Memory B cell (primary cell): ENCODE data around the gene NEDD4L.
"Not testable (repeated sequence)": the region's sequence is repeated elsewhere in the genome, so short reads cannot be mapped to it uniquely, and the experiment has no call there.

Experiments used
- ATAC-seq: fragments of 150-1000 bp; cut with Tn5 transposase; 2 replicates; pipeline ENCODE4 v1.10.0; 2021; ENCODE audit warnings: low read depth, mild to moderate bottlenecking, moderate library complexity
- DNase-seq, 2 donors: peaks; one replicate each; pipeline ENCODE4 v3.0.0; 2022; ENCODE audit warnings: low spot score in 2 of 2
- H3K27ac Mint-ChIP-seq: one replicate; pipeline ENCODE4 v1.8.0; 2022; ENCODE audit warnings: mild to moderate bottlenecking, moderate library complexity, mixed read lengths
- H3K27me3 Mint-ChIP-seq: one replicate; pipeline ENCODE4 v1.8.0; 2022; ENCODE audit warnings: mixed read lengths
- H3K36me3 Mint-ChIP-seq: one replicate; pipeline ENCODE4 v1.8.0; 2022; ENCODE audit warnings: mild to moderate bottlenecking, mixed read lengths
- H3K4me1 Mint-ChIP-seq: one replicate; pipeline ENCODE4 v1.8.0; 2022; ENCODE audit warnings: mixed read lengths
- H3K4me3 Mint-ChIP-seq: one replicate; pipeline ENCODE4 v1.8.0; 2022; ENCODE audit warnings: mild to moderate bottlenecking, moderate library complexity, mixed read lengths
- H3K9me3 Mint-ChIP-seq: one replicate; pipeline ENCODE4 v1.8.0; 2022; ENCODE audit warnings: mixed read lengths

NEDD4L gene

DNA sequence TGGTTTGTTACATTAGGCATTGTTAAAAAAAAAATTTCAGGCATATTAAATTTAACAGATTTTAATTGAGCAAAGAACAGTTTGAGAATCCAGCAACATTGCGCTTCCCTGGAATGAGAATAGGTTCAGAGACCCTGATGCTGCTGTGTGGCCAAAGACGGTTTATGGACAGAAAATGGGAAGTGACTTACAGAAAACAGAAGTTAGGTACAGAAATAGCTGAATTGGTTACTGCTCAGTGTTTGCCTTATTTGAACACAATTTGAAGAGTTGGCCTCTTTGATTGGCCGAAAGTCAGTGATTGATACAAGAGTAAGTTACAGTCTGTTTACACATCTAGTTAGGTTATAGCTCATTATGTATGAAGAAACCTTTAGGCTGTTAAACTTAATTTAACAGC lies 6.0 kb upstream of the NEDD4L start:
- H3K4me1 Mint-ChIP-seq: peaks cover 17% of the 10 kb centered on the region
- peak overlapping the region; percentile 49 for H3K4me3 Mint-ChIP-seq
- H3K9me3 Mint-ChIP-seq: no peaks in the 10 kb centered on the region
- peak; percentile 70 for ATAC-seq
- H3K27ac Mint-ChIP-seq: no peak overlapping the region
- H3K27me3 Mint-ChIP-seq: no peaks in the 10 kb centered on the region
- no peaks in the 10 kb centered on the region for H3K36me3 Mint-ChIP-seq
- no peak for DNase-seq

DNA sequence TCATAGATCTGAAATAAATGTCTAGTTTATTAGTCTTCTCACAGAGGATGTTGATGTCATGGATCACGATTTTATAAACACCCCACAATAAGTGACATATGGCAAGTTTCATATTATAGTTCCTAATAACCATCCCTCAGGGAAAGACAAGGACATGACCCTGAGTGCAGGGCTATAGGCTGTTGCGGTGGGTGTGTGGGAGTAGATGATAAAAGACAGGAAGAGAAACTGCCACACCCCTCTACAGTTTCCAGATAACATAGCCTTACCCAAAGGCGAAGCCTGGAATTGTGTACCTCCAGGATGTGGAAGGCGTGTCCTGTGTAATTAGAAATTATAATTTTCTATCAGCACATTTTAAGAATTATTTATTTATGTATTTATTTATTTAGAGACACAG lies 2.4 kb upstream of the NEDD4L start:
- no peak for DNase-seq
- peak overlapping the region; percentile 58 for H3K4me3 Mint-ChIP-seq
- no peaks in the 10 kb centered on the region for H3K27me3 Mint-ChIP-seq
- peaks cover 30% of the 10 kb centered on the region for H3K4me1 Mint-ChIP-seq
- no peak for ATAC-seq
- no peaks in the 10 kb centered on the region for H3K9me3 Mint-ChIP-seq
- no peak overlapping the region for H3K27ac Mint-ChIP-seq
- H3K36me3 Mint-ChIP-seq: no peaks in the 10 kb centered on the region

DNA sequence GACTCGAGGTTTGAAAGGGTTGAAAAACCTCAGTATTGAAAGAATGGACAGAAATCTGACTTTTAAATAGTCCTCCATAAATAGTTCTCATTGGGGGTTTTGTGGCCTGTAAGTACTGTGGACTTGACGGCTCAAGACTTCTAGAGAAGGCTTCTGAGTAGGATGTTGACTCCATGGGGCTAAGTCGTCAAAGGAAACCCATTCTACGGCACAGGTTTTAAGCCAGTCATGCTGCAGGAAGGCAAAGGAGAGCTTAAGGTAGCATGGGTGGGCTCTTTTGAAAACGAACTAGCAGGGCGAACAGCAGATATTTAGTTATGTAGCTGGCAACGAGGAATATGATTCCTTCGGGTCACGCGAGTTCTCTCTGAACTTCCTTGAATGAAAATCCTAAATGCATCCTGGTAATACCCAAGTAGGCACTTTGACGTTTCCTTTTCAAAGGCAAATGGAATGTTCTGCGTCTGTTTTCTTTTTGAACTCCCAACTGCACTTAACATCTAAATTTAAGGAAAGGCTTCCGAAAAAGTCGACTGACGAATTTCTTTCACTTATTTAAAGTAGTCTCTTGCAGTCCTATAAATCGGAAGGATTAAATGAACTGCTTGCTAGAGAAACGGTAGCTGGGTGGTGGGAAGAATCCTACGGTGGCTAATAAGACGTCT lies 1.1 kb upstream of the NEDD4L start:
- Mint-ChIP-seq H3K36me3 (no peaks in the 10 kb centered on the region), H3K27ac (peak overlapping the region; percentile 70), H3K4me3 (peak overlapping the region; percentile 78), H3K4me1 (peaks cover 30% of the 10 kb centered on the region), H3K27me3 (no peaks in the 10 kb centered on the region), H3K9me3 (no peaks in the 10 kb centered on the region)
- DNase-seq: no peak
- no peak for ATAC-seq

DNA sequence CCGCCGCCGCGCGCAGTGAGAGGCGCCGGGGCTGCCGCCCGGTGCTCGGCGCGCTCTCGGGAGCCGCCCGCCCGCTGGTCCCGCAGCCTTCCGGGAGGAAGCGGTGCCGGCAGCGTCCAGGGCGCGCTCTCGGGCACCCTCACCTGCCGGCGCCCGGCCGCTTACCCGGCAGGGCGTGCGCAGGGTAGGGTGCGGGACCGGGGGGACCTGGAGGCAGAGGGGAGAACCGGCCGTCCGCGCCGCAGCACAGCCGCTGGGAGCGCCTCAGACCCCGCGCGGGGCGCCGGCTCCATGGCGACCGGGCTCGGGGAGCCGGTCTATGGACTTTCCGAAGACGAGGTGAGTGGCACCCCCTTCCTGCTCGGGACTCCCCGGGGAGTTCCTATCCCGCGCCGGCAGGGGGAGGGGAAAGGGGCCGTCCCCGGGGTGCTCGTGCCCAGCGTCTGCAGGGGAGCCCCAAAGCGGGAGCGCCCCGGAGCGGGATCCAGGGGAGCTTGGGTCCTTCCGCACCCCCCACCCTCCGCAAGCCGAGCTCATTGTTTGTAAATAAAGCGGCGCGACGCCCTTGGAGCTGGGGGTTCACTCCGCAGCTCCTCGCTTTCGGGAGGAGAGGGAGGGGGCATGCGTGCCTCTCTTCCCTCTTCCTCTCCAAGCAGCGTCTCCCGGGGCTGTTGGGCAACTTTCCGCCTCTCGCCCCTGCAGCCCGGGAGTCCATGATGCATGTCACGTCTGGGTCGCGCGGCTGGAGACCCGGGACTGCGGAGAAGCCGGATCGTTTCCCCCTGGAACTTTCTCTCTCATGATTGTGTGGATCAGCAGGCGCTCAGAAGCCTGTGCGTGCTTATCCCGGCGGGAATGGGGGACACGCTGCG lies 580 bp downstream of the NEDD4L start:
- no peaks in the 10 kb centered on the region for H3K9me3 Mint-ChIP-seq
- peak; percentile 20 for ATAC-seq
- peak overlapping the region; percentile 94 for H3K4me3 Mint-ChIP-seq
- H3K4me1 Mint-ChIP-seq: peaks cover 25% of the 10 kb centered on the region
- H3K27ac Mint-ChIP-seq: peak overlapping the region; percentile 25
- H3K27me3 Mint-ChIP-seq: no peaks in the 10 kb centered on the region
- peak; percentile 39 to 60 for DNase-seq
- H3K36me3 Mint-ChIP-seq: no peaks in the 10 kb centered on the region

DNA sequence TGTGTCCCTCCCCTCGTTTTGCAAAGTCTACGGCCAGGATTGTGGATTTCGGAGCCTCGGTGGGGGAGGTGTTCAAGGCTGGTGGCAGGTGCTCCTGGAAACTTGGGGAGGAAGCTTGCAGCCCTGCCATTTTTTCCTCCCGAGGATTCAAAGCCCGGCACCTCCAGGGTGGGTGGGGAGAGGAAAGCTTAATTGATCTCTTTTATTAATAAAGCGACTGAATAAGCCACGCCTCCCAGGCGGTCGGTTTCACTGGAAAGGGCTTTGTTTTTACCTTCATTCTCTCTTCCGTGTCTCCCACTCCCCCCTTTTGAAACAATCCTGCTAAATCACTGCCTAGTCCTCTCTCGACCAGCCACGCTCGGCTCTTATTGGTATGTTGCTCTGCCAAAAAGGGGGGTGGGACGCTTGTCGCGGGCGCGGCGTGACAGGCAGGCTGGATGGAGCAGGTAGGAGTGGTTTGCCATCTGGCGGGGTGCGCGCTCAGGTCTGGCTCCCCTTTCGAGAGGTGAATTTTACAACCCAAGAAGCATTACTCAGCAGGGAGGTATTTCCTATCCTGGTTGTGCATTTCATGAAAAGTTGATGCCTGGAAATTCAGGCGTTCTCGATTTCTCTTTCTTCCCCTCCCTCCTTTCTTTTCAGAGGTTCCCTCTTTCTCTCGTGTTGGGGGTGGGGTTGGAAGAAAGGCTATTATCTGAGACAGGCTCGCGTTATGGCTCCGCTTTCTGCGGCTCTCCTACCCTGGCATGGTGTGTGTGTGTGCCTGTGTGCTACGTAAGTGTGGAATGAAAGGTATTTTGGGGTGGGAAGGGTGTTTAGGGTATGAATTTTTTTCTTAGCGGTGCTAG lies 1.4 kb downstream of the NEDD4L start:
- H3K27me3 Mint-ChIP-seq: no peaks in the 10 kb centered on the region
- peak; percentile 28 to 53 for DNase-seq
- peak overlapping the region; percentile 26 for H3K27ac Mint-ChIP-seq
- H3K4me3 Mint-ChIP-seq: peak overlapping the region; percentile 94
- peak; percentile 8 for ATAC-seq
- no peaks in the 10 kb centered on the region for H3K36me3 Mint-ChIP-seq
- H3K4me1 Mint-ChIP-seq: peaks cover 25% of the 10 kb centered on the region
- no peaks in the 10 kb centered on the region for H3K9me3 Mint-ChIP-seq

DNA sequence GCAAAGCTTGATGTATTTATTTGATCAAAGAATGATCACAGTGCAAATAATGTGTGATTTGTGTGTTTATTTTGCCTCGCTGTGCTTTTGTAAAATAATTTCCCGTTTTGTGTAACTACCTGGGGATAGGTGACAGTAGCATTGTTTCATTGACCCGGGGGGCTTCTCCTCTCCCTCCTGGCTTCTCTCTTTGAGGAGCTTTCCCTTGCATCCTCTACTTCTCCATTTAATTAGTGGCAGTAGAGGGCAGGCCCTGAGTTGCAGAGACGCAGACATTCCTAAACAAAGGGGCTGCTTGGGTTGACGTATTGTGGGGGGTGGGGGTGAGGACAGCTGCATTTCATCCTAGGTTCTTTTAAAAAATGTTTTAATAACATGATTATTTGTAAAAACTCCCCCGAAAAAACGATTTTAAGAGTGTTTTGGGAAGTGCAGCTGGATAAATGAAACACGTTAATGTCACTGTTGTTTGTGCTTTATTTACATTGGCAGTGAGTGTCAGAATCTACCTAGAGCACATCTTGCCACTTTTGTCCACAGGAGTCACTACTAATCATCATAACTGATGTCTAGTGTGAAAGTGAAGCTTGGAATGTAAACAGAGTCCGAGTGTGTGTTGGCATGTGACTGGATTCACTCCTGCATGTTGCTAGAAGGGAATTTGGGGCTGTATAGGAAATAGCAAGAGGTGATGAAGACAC lies 2.2 kb downstream of the NEDD4L start:
- H3K27me3 Mint-ChIP-seq: no peaks in the 10 kb centered on the region
- ATAC-seq: no peak
- peaks cover 25% of the 10 kb centered on the region for H3K4me1 Mint-ChIP-seq
- H3K4me3 Mint-ChIP-seq: peak overlapping the region; percentile 94
- H3K9me3 Mint-ChIP-seq: no peaks in the 10 kb centered on the region
- H3K36me3 Mint-ChIP-seq: no peaks in the 10 kb centered on the region
- peak overlapping the region; percentile 26 for H3K27ac Mint-ChIP-seq
- DNase-seq: no peak

DNA sequence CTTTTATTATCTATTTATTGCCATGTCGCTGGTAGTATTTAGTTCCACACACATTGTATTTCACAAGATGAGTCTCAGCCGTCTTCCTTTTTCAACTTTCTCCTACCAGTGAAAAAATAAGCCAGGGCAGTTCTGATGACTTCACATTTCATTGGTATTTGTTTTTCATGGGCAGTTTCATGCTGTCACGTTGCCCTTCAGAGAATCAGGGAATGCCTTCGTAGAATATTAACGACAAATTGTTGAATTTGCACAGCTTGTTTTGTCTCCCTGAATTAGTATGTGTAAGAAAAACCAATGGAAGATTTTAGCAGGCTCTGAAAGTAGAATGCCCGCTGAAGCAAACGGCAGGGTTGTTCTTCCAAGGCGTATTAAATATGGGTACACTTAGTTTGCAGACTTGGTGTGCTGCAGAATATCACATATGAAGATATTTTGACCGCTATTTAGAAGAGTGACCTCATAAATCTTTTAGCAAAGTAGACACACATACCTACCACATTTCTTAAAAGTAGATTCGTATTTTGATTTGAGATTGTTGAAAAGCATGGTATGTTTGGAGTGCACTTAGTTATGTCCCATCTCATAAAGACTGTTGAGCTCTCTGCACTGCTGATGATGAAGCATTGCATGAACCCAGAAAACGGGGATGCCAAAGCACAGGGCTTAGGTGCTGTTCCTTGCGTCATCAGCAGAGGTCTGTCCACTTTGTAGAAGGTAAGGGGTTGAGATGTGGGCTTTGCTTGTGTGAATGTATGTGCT lies 2.9 kb downstream of the NEDD4L start:
- H3K4me3 Mint-ChIP-seq: no peak overlapping the region

DNA sequence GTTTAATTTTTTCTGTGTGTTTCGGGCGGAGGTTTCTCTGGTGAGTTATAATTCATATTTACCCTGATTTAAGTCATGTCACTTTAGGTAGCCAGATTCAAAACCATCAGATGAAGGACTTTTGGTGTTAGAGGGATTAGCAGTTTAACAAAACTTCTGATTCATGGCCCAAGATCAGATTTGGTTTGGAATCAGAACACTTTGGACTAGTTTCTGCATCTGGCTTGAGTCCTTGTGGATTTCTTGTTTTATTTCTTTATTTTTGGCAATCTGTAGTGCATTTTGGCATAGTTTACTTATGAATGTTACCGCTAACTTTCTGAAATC lies 3.5 kb downstream of the NEDD4L start:
- no peaks in the 10 kb centered on the region for H3K27me3 Mint-ChIP-seq
- DNase-seq (no peak), ATAC-seq (no peak)
- no peak overlapping the region for H3K27ac Mint-ChIP-seq
- H3K4me1 Mint-ChIP-seq: peaks cover 25% of the 10 kb centered on the region
- no peaks in the 10 kb centered on the region for H3K36me3 Mint-ChIP-seq
- no peaks in the 10 kb centered on the region for H3K9me3 Mint-ChIP-seq
- H3K4me3 Mint-ChIP-seq: no peak overlapping the region

More for the DNA sequence above, 2.9 kb downstream of the NEDD4L start:
- H3K36me3 Mint-ChIP-seq: no peaks in the 10 kb centered on the region
- peaks cover 25% of the 10 kb centered on the region for H3K4me1 Mint-ChIP-seq
- H3K27me3 Mint-ChIP-seq: no peaks in the 10 kb centered on the region
- no peak for DNase-seq
- no peak for ATAC-seq
- no peak overlapping the region for H3K27ac Mint-ChIP-seq
- no peaks in the 10 kb centered on the region for H3K9me3 Mint-ChIP-seq

DNA sequence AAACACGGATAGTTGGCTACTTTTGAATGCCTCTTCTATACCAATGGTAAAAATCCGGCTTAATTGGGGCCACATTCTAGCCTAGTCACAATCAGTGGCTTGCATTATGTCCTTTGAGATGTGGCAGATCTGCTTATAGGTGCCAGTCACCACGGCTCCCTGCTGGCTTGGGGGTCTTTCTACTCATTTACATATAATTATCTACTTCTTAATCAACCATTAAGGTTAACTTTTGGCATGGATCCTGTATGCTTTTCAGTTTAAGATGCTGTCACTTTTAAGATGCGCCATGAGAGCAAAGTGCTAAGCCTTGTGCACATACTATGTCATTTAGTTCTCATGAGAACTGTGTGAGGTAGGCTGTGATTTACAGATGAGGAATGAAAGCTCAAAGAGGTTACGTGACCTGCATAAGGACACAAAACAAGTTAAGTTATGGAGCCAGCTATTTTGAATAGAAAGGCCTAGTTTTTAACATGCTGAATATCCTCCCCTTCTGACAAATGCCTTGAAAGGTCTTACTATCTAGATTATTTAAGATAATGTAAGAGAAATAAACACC lies 4.1 kb downstream of the NEDD4L start:
- H3K4me1 Mint-ChIP-seq: peaks cover 20% of the 10 kb centered on the region
- H3K27ac Mint-ChIP-seq: no peak overlapping the region
- H3K9me3 Mint-ChIP-seq: no peaks in the 10 kb centered on the region
- H3K36me3 Mint-ChIP-seq: no peaks in the 10 kb centered on the region
- ATAC-seq (no peak), DNase-seq (no peak)
- H3K27me3 Mint-ChIP-seq: no peaks in the 10 kb centered on the region
- H3K4me3 Mint-ChIP-seq: no peak overlapping the region

DNA sequence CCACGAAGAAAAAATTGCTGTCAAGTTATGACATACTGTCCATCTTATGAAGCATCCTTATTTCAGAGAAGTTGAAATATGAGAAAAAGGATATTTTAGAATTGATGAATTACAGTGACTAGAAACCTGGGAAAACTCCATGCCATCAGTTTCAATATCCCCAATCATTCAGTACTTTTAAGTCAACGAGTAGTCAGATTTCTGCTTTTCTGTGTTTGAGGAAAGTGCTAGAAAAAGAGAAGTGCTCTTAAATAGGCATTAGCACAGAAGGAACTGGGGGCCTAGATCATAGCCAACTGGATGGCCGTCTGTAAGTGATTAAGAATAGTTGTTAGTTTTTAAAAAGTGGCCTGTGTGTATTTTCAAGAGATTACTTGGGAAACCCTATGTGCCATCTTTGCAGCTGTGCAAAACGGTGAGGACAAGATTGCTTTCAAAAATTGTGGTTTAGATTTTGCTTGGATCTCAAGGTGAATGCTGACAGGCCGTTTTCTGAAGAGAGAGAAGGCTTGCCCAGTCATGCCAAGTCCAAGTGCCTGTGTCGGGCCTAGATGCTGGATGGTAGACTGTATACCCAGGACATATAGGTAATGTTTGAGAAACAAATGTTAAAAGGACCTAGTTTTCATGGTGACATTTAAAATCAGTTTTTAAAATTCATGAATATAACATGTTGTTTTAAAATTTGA lies 5.1 kb downstream of the NEDD4L start:
- DNase-seq: no peak
- H3K27ac Mint-ChIP-seq: no peak overlapping the region
- no peak for ATAC-seq
- H3K4me1 Mint-ChIP-seq: peaks cover 17% of the 10 kb centered on the region
- no peaks in the 10 kb centered on the region for H3K9me3 Mint-ChIP-seq
- H3K27me3 Mint-ChIP-seq: no peaks in the 10 kb centered on the region
- H3K4me3 Mint-ChIP-seq: no peak overlapping the region
- H3K36me3 Mint-ChIP-seq: peaks cover 3% of the 10 kb centered on the region

DNA sequence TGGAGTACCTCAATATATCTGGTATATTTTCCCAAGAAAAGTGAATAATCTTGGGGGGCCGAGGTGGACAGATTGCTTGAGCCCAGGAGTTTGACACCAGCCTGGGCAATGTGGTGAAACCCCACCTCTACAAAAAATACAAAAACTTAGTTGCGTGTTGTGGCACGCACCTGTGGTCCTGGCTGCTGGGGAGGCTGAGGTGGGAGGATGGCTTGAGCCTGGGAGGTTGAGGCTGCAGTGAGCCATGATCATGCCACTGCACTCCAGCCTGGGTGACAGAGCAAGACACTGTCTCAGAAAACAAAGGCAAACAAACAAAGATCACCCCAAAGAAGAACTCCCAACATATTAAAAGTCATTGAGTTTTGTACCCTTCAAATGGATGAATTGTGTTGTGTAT lies 6.9 kb downstream of the NEDD4L start:
- not testable (repeated sequence) for DNase-seq, H3K9me3 Mint-ChIP-seq, H3K27ac Mint-ChIP-seq, H3K27me3 Mint-ChIP-seq, H3K4me3 Mint-ChIP-seq, H3K36me3 Mint-ChIP-seq, ATAC-seq
- H3K4me1 Mint-ChIP-seq: peaks cover 11% of the 10 kb centered on the region

DNA sequence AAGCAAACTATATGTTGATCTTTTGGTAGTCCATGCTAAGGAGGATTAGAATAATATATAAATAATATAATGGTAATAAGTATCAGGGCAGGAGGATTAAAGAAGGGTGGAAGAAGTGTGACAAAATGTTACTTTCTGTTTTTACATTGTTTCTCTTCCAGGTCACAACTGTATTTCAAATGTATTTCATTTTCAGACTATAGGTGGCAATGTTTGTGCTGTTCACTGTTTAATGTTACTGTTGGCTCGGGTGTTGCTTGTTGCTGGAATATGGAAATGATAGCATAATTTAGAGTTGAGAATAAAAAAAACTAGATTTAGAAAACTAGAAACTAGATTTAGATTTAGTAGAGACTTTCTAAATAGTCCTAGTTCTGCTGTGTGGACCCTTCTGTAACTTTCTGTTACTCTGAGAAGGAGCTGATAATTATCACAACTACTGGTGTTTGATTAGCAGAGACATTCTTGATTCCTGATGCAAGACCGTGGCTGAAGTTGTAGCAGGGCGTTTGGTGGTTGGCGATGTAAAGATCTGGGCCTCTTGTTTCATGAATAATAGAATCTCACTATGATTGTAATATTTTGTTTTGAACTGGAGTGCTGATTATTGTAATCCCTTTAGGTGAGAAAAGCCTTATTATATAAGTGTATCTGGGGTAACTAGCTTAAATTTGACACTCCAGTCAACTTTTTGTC lies 7.9 kb downstream of the NEDD4L start:
- peak; percentile 65 for ATAC-seq
- Mint-ChIP-seq H3K36me3 (peaks cover 3% of the 10 kb centered on the region), H3K4me1 (peaks cover 8% of the 10 kb centered on the region), H3K27ac (no peak overlapping the region), H3K9me3 (no peaks in the 10 kb centered on the region), H3K4me3 (no peak overlapping the region), H3K27me3 (no peaks in the 10 kb centered on the region)
- no peak for DNase-seq
